H9 (cell line): ENCODE measurements around the gene IKZF1. TPM values are rescaled to one million over a fixed set of nuclear protein-coding genes. Genes with fewer than 3 reads are reported as not detected.

ENCODE experiments used
- DNase-seq: peaks from one replicate; pipeline ENCODE4 v3.0.0-alpha.2; 2017
- H2AFZ ChIP-seq: one replicate; pipeline ENCODE4 v1.6.1; 2013; ENCODE audit warnings: mild to moderate bottlenecking, low read length, control low read depth, moderate library complexity
- H2AK5ac ChIP-seq: 2 replicates; pipeline ENCODE4 v1.6.1; 2013; ENCODE audit warnings: low read length, control low read depth, mixed read lengths; ENCODE audit not compliant: insufficient read length
- H2BK120ac ChIP-seq: one replicate; pipeline ENCODE4 v1.6.1; 2013; ENCODE audit warnings: low read depth, mild to moderate bottlenecking, low read length, control low read depth, inconsistent platforms; ENCODE audit not compliant: poor library complexity, severe bottlenecking
- H2BK12ac ChIP-seq: 2 replicates; pipeline ENCODE4 v1.6.1; 2013; ENCODE audit warnings: low read length, control low read depth, mixed read lengths, low read depth; ENCODE audit not compliant: insufficient read length
- H2BK15ac ChIP-seq: 2 replicates; pipeline ENCODE4 v1.6.1; 2013; ENCODE audit warnings: low read depth, low read length, control low read depth
- H2BK20ac ChIP-seq: one replicate; pipeline ENCODE4 v1.6.1; 2013; ENCODE audit warnings: low read depth, mild to moderate bottlenecking, low read length, control low read depth, inconsistent platforms; ENCODE audit not compliant: poor library complexity, severe bottlenecking
- H2BK5ac ChIP-seq: 2 replicates; pipeline ENCODE4 v1.6.1; 2013; ENCODE audit warnings: low read length, control low read depth, mixed read lengths; ENCODE audit not compliant: insufficient read length
- H3K14ac ChIP-seq: 2 replicates; pipeline ENCODE4 v1.6.1; 2013; ENCODE audit warnings: low read length, control low read depth; ENCODE audit not compliant: insufficient read depth
- H3K18ac ChIP-seq: 2 replicates; pipeline ENCODE4 v1.6.1; 2013; ENCODE audit warnings: low read depth, mild to moderate bottlenecking, mixed read lengths, low read length, control low read depth; ENCODE audit not compliant: insufficient read length
- H3K23ac ChIP-seq: 2 replicates; pipeline ENCODE4 v1.6.1; 2013; ENCODE audit warnings: low read length, control low read depth, mixed read lengths, low read depth; ENCODE audit not compliant: insufficient read length
- H3K23me2 ChIP-seq: 2 replicates; pipeline ENCODE4 v1.6.1; 2013; ENCODE audit warnings: low read depth, mild to moderate bottlenecking, mixed read lengths, low read length, control low read depth; ENCODE audit not compliant: insufficient read length, poor library complexity, severe bottlenecking
- H3K27ac ChIP-seq: 2 replicates; pipeline ENCODE4 v1.5.1; 2013; ENCODE audit warnings: low read length, control low read depth, mixed read lengths, low read depth; ENCODE audit not compliant: insufficient read length
- H3K27me3 ChIP-seq: 2 replicates; pipeline ENCODE4 v1.6.1; 2013; ENCODE audit warnings: low read length, control low read depth, inconsistent platforms; ENCODE audit not compliant: insufficient read depth
- H3K4ac ChIP-seq: 2 replicates; pipeline ENCODE4 v1.6.1; 2013; ENCODE audit warnings: low read depth, mild to moderate bottlenecking, control low read depth, inconsistent platforms, low read length, moderate library complexity
- H3K4me1 ChIP-seq: 2 replicates; pipeline ENCODE4 v1.6.1; 2013; ENCODE audit warnings: low read length, control low read depth, inconsistent platforms; ENCODE audit not compliant: insufficient read depth
- H3K4me2 ChIP-seq: 2 replicates; pipeline ENCODE4 v1.6.1; 2013; ENCODE audit warnings: low read length, control low read depth, mixed read lengths; ENCODE audit not compliant: insufficient read length, insufficient read depth
- H3K56ac ChIP-seq: 2 replicates; pipeline ENCODE4 v1.6.1; 2013; ENCODE audit warnings: low read depth, mild to moderate bottlenecking, mixed read lengths, low read length, control low read depth; ENCODE audit not compliant: insufficient read length
- H3K79me1 ChIP-seq: 2 replicates; pipeline ENCODE4 v1.6.1; 2013; ENCODE audit warnings: low read depth, mild to moderate bottlenecking, moderate library complexity, low read length, control low read depth, inconsistent platforms; ENCODE audit not compliant: insufficient read depth, poor library complexity, severe bottlenecking
- H3K79me2 ChIP-seq: 2 replicates; pipeline ENCODE4 v1.6.1; 2013; ENCODE audit warnings: low read length, control low read depth, inconsistent platforms; ENCODE audit not compliant: insufficient read depth
- H3K9ac ChIP-seq: 2 replicates; pipeline ENCODE4 v1.6.1; 2013; ENCODE audit warnings: low read length, control low read depth, mixed read lengths; ENCODE audit not compliant: insufficient read length; ENCODE audit errors: extremely low read depth
- H3K9me3 ChIP-seq: one replicate; pipeline ENCODE4 v1.6.1; 2013; ENCODE audit warnings: low read depth, low read length, inconsistent platforms; ENCODE audit not compliant: control insufficient read depth
- H3T11ph ChIP-seq: one replicate; pipeline ENCODE4 v1.6.1; 2013; ENCODE audit warnings: mild to moderate bottlenecking, low read length, control low read depth, inconsistent platforms
- H4K20me1 ChIP-seq: one replicate; pipeline ENCODE4 v1.6.1; 2013; ENCODE audit not compliant: control insufficient read depth, insufficient read length, insufficient read depth
- H4K5ac ChIP-seq: 2 replicates; pipeline ENCODE4 v1.6.1; 2013; ENCODE audit warnings: low read depth, mild to moderate bottlenecking, mixed read lengths, low read length, control low read depth; ENCODE audit not compliant: insufficient read length
- H4K8ac ChIP-seq: replicated peaks from 2 replicates; pipeline ENCODE4 v1.6.1; 2013; ENCODE audit warnings: low read length, control low read depth, mixed read lengths, low read depth; ENCODE audit not compliant: insufficient read length
- H4K91ac ChIP-seq: 2 replicates; pipeline ENCODE4 v1.6.1; 2013; ENCODE audit warnings: low read depth, mild to moderate bottlenecking, moderate library complexity, mixed read lengths, low read length, control low read depth; ENCODE audit not compliant: insufficient read length
- H3K27ac Mint-ChIP-seq, 3 experiments: 2 replicates in 2 of 3; 3 replicates in 1 of 3; pipeline ENCODE4 v1.8.0; 2020 to 2021; ENCODE audit warnings: mixed read lengths in 3 of 3, mild to moderate bottlenecking in 1 of 3, moderate library complexity in 1 of 3
- H3K27me3 Mint-ChIP-seq: 2 replicates; pipeline ENCODE4 v1.8.0; 2021; ENCODE audit warnings: low read depth, mild to moderate bottlenecking, moderate library complexity, mixed read lengths
- H3K36me3 Mint-ChIP-seq, 3 experiments: 2 replicates in 2 of 3; 3 replicates in 1 of 3; pipeline ENCODE4 v1.8.0; 2020 to 2021; ENCODE audit warnings: low read depth in 3 of 3, mixed read lengths in 3 of 3; ENCODE audit not compliant: insufficient read depth in 1 of 3
- H3K4me1 Mint-ChIP-seq, 2 experiments: 2 replicates each; pipeline ENCODE4 v1.8.0; 2020; ENCODE audit warnings: mixed read lengths in 2 of 2
- H3K4me3 Mint-ChIP-seq, 2 experiments: 2 replicates in 1 of 2; 3 replicates in 1 of 2; pipeline ENCODE4 v1.8.0; 2020 to 2021; ENCODE audit warnings: mild to moderate bottlenecking in 2 of 2, mixed read lengths in 2 of 2, moderate library complexity in 1 of 2
- H3K9me3 Mint-ChIP-seq, 2 experiments: 2 replicates in 1 of 2; 3 replicates in 1 of 2; pipeline ENCODE4 v1.8.0; 2020; ENCODE audit warnings: mild to moderate bottlenecking in 2 of 2, mixed read lengths in 2 of 2, moderate library complexity in 1 of 2
- CTCF ChIP-seq: fragments of 200-600 bp; sonication (generic); conservative IDR thresholded peaks from 3 replicates; pipeline ENCODE4 v1.8.0; 2021; ENCODE audit warnings: antibody characterized with exemption, mild to moderate bottlenecking
- WGBS: extraction: QIAGEN DNeasy Blood & Tissue Kit; methylation state at CpG from one replicate; pipeline ENCODE4 v1.1.7; 2013; ENCODE audit warnings: missing lambda C conversion rate, low lambda C conversion rate, mixed read lengths; ENCODE audit not compliant: insufficient read length; ENCODE audit errors: extremely low coverage; 5-methylcytosine and 5-hydroxymethylcytosine counted together
- total RNA-seq: library from RNA; stranded (reverse); gene quantifications from 2 replicates; pipeline ENCODE4 v1.2.1, GENCODE V29; 2021

The IKZF1 gene
- total RNA-seq, 1 experiment from 2014 or later = 0.98 TPM

- Mint-ChIP-seq H3K27me3 (no peaks in the 10 kb centered on the region; the same call in none of the 2 replicates), H3K4me1 (no peaks in the 10 kb centered on the region), H3K9me3 (no peaks in the 10 kb centered on the region), H3K36me3 (no peaks in the 10 kb centered on the region; a peak in 2 of 7 replicates), H3K4me3 (no peak overlapping the region), H3K27ac (no peak overlapping the region; a peak in 1 of 7 replicates)
- no peak overlapping the region for H4K8ac ChIP-seq
- no peak overlapping the region for H2AK5ac ChIP-seq
- WGBS = no CpG with 5 or more reads among the region's 1 CpG
- H3K23me2 ChIP-seq = no peaks in the 10 kb centered on the region
- H4K20me1 ChIP-seq = no peaks in the 10 kb centered on the region
- no peak overlapping the region for H3K14ac ChIP-seq
- no peak overlapping the region for H2BK15ac ChIP-seq
- no peaks in the 10 kb centered on the region for H3K4me1 ChIP-seq
- no peak overlapping the region for H3K4me2 ChIP-seq
- DNase-seq = no peak
- TF ChIP-seq CTCF = no peak
- H2BK5ac ChIP-seq = no peak overlapping the region
- no peak overlapping the region for H4K91ac ChIP-seq
- no peak overlapping the region for H2BK12ac ChIP-seq
- H3K9me3 ChIP-seq = no peaks in the 10 kb centered on the region
- H2AFZ ChIP-seq = no peak overlapping the region
- no peaks in the 10 kb centered on the region for H3K79me1 ChIP-seq
- no peak overlapping the region for H3K56ac ChIP-seq
- H2BK120ac ChIP-seq = no peak overlapping the region
- no peak overlapping the region for H4K5ac ChIP-seq
- no peaks in the 10 kb centered on the region for H3K79me2 ChIP-seq
- H3K27me3 ChIP-seq = no peaks in the 10 kb centered on the region
- no peak overlapping the region for H3K23ac ChIP-seq
- H3T11ph ChIP-seq = no peak overlapping the region
- no peak overlapping the region for H2BK20ac ChIP-seq
- H3K18ac ChIP-seq = no peak overlapping the region
- H3K27ac ChIP-seq = no peak overlapping the region
- H3K4ac ChIP-seq = no peak overlapping the region
- no peak overlapping the region for H3K9ac ChIP-seq
Measured at GRCh38 chr7:50393076-50393475, 88.6 kb downstream of the IKZF1 start.
